ENCODE data around the gene AMBRA1. TPM values are rescaled to one million over a fixed set of nuclear protein-coding genes. Genes with fewer than 3 reads are reported as not detected.

The AMBRA1 gene
- total and polyA plus RNA-seq, 2 donors (not counting 3 experiments of a cell fraction or from before 2014, with no cell fraction given): 18.4 to 32.4 TPM

GRCh38 chr11:46526216-46527215 lies 67.3 kb downstream of the AMBRA1 start:
- peaks cover 43% of the 10 kb centered on the region for H3K79me2 ChIP-seq (ENCODE audit: control insufficient read depth, insufficient read depth, low read length)
- H3K9ac ChIP-seq (replicated peaks; ENCODE audit: extremely low read depth, insufficient read depth, low read length): no peak overlapping the region
- no peak for FAIRE-seq
- H3K4me1 ChIP-seq (ENCODE audit: control insufficient read depth, extremely low read depth, insufficient read depth, low read length): peaks cover 3% of the 10 kb centered on the region
- BruUV-seq (replicated peaks): no TSS peak
- intact Hi-C loops (cut with micrococcal nuclease) (no loop called here), dilution Hi-C loops (cut with MboI; ENCODE audit: extremely low pct_ligation_motif_present, low sequenced_read_pairs) (no loop called here)
- no peaks in the 10 kb centered on the region for H3K9me1 ChIP-seq (replicated peaks; ENCODE audit: control insufficient read depth, extremely low read depth, insufficient read depth, low read length)
- H3K27ac ChIP-seq (ENCODE audit: insufficient read depth, low read depth, low read length): no peak overlapping the region
- H2AFZ ChIP-seq (ENCODE audit: low read depth, low read length): no peak overlapping the region
- no peaks in the 10 kb centered on the region for H3K9me3 ChIP-seq (replicated peaks; ENCODE audit: control insufficient read depth, insufficient read depth, low read length)
- H3K36me3 ChIP-seq (ENCODE audit: control insufficient read depth in 2 of 2, extremely low read depth in 1 of 2, insufficient read depth in 2 of 2, low read length in 2 of 2): no peaks in the 10 kb centered on the region
- POLR2A ChIA-PET: interaction anchor here (0.6 kb wide), 1 partner anchor 13 kb away, joined by 3 read pairs; no protein-coding TSS in a partner anchor
- DNase-seq (ENCODE audit: low read depth, low spot score): no peak
- CTCF ChIA-PET: interaction anchor here (0.7 to 2.9 kb wide), 4 partner anchors 33 to 101 kb away, joined by 3 to 17 read pairs (median 4); partner anchors contain the start of gene ATG13
- TF ChIP-seq FOS (IDR thresholded peaks at IDR 0.05; ENCODE audit: borderline replicate concordance, insufficient read depth, low read length): no peak
- TF ChIP-seq EZH2 (IDR thresholded peaks at IDR 0.05; ENCODE audit: borderline replicate concordance, low read depth, low read length, severe bottlenecking): no peak
- TF ChIP-seq CTCF (IDR thresholded peaks at IDR 0.05; ENCODE audit: extremely low read depth in 1 of 2, insufficient read depth in 1 of 2, low read depth in 1 of 2, low read length in 2 of 2): no peak
- no peak for TF ChIP-seq GATA2 (IDR thresholded peaks at IDR 0.05; ENCODE audit: insufficient read depth, insufficient read length, low read depth, low read length)
- TF ChIP-seq POLR2AphosphoS5 (IDR thresholded peaks at IDR 0.05; ENCODE audit: insufficient read depth, low read depth, low read length): no peak
- TF ChIP-seq JUN (IDR thresholded peaks at IDR 0.05; ENCODE audit: borderline replicate concordance, insufficient read depth, insufficient read length, low read depth): no peak
- TF ChIP-seq MYC (IDR thresholded peaks at IDR 0.05; ENCODE audit: low read depth, low read length): no peak
- no peak for TF ChIP-seq POLR2A (IDR thresholded peaks at IDR 0.05; ENCODE audit: low read depth, low read length)
- TF ChIP-seq MAX (IDR thresholded peaks at IDR 0.05; ENCODE audit: insufficient read depth, insufficient read length): no peak
- H3K27me3 ChIP-seq (ENCODE audit: control insufficient read depth in 2 of 2, insufficient read depth in 2 of 2, low read length in 2 of 2): no peaks in the 10 kb centered on the region
- no peak overlapping the region for H3K4me3 ChIP-seq (replicated peaks in 1 of 3; ENCODE audit: insufficient read depth in 1 of 3, low read depth in 1 of 3, low read length in 3 of 3)
- no peaks in the 10 kb centered on the region for H4K20me1 ChIP-seq (replicated peaks; ENCODE audit: control insufficient read depth, extremely low read depth, insufficient read depth, low read length)
- no peak overlapping the region for H3K4me2 ChIP-seq (ENCODE audit: insufficient read depth, low read length)
